Measurements from ENCODE around the gene SPATA6L. TPM values are rescaled to one million over a fixed set of nuclear protein-coding genes. Genes with fewer than 3 reads are reported as not detected.
A peak's percentile ranks its signal among the peaks of the same experiment; 100 is the strongest.

SPATA6L gene
- total and polyA plus RNA-seq, 2 of the 13 experiments (the other 11 are each of a cell fraction or from before 2014, with no cell fraction given): 1.1 to 1.9 TPM

DNA sequence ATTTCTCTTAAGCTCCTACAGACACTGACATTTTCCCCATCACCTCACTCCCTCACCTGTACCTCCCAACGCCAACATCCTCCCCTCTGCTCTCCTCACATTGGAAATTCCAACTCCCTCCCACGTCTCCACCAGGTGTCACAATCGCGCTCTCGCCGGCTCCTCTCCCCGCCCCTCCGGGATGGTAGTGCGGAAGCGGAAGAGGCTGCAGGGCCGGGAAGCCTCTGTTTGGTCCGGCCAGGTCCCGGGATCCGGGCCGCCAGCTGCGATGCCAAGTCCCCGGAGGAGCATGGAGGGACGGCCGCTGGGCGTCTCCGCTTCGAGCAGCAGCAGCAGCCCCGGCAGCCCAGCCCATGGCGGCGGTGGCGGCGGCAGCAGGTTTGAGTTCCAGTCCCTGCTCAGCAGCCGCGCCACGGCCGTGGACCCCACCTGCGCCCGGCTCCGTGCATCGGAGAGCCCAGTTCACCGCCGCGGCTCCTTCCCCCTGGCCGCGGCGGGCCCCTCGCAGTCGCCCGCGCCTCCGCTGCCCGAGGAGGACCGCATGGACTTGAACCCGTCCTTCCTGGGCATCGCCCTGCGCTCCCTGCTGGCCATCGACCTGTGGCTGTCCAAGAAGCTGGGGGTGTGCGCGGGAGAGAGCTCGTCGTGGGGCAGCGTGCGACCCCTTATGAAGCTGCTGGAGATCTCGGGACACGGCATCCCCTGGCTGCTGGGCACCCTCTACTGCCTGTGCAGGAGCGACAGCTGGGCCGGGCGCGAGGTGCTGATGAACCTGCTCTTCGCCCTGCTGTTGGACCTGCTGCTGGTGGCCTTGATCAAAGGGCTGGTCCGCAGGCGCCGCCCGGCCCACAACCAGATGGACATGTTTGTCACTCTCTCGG is 3.9 kb downstream of the SPATA6L start, which contains the start of gene PLPP6 (continued):
- TF ChIP-seq ZNF839 (CRISPR knock-in tag; IDR thresholded peaks at IDR 0.05; ENCODE audit: borderline replicate concordance) (no peak), SMARCE1 (IDR thresholded peaks at IDR 0.05; ENCODE audit: borderline replicate concordance) (no peak), SMAD1 (CRISPR knock-in tag; IDR thresholded peaks at IDR 0.05; ENCODE audit: borderline replicate concordance, low read depth) (no peak), KAT7 (CRISPR knock-in tag; IDR thresholded peaks at IDR 0.05; ENCODE audit: borderline replicate concordance) (no peak), MTA3 (CRISPR knock-in tag; IDR thresholded peaks at IDR 0.05) (no peak), NCOA1 (CRISPR knock-in tag; IDR thresholded peaks at IDR 0.05) (no peak), REXO4 (CRISPR knock-in tag; IDR thresholded peaks at IDR 0.05; ENCODE audit: borderline replicate concordance) (no peak; the same call in 1 of the 2 replicates), ZNF136 (CRISPR knock-in tag; IDR thresholded peaks at IDR 0.05; ENCODE audit: low read depth) (no peak), HES4 (CRISPR knock-in tag; IDR thresholded peaks at IDR 0.05; ENCODE audit: borderline replicate concordance) (peak; percentile 52; the same call in 1 of the 2 replicates), ATAD3A (CRISPR knock-in tag; IDR thresholded peaks at IDR 0.05) (no peak; the same call in 1 of the 2 replicates), ETV5 (CRISPR knock-in tag; IDR thresholded peaks at IDR 0.05; ENCODE audit: borderline replicate concordance) (peak; percentile 85), ZSCAN29 (CRISPR knock-in tag; conservative IDR thresholded peaks at IDR 0.05) (peak; percentile 54; the same call in 1 of the 2 replicates), FOXK2 (IDR thresholded peaks at IDR 0.05) (no peak), RBFOX2 (IDR thresholded peaks at IDR 0.05; ENCODE audit: low read depth, low read length) (peak; percentile 94), SOX13 (IDR thresholded peaks at IDR 0.05) (no peak), SOX13 (CRISPR knock-in tag; conservative IDR thresholded peaks at IDR 0.05 in 1 of 2, IDR thresholded peaks at IDR 0.05 in 1 of 2) (peak in 1 of 2 experiments; percentile 23; a peak in 1 of 4 replicates), ZNF451 (CRISPR knock-in tag; IDR thresholded peaks at IDR 0.05) (no peak), ZNF230 (CRISPR knock-in tag; IDR thresholded peaks at IDR 0.05) (peak; percentile 68; the same call in 1 of the 2 replicates)
- TF ChIP-seq, protein P1, sequence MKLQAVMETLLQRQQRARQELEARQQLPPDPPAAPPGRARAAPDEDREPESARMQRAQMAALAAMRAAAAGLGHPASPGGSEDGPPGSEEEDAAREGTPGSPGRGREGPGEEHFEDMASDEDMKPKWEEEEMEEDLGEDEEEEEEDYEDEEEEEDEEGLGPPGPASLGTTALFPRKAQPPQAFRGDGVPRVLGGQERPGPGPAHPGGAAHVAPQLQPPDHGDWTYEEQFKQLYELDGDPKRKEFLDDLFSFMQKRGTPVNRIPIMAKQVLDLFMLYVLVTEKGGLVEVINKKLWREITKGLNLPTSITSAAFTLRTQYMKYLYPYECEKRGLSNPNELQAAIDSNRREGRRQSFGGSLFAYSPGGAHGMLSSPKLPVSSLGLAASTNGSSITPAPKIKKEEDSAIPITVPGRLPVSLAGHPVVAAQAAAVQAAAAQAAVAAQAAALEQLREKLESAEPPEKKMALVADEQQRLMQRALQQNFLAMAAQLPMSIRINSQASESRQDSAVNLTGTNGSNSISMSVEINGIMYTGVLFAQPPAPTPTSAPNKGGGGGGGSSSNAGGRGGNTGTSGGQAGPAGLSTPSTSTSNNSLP (IDR thresholded peaks at IDR 0.05; ENCODE audit: low read depth, low read length): 0 out of 2 replicates have a peak, but pooled peaks have one; percentile 30
- TF ChIP-seq, protein P2, sequence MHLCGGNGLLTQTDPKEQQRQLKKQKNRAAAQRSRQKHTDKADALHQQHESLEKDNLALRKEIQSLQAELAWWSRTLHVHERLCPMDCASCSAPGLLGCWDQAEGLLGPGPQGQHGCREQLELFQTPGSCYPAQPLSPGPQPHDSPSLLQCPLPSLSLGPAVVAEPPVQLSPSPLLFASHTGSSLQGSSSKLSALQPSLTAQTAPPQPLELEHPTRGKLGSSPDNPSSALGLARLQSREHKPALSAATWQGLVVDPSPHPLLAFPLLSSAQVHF (CRISPR knock-in tag; IDR thresholded peaks at IDR 0.05): peak; percentile 53; the same call in 1 of the 2 replicates
- TF ChIP-seq, protein P3, sequence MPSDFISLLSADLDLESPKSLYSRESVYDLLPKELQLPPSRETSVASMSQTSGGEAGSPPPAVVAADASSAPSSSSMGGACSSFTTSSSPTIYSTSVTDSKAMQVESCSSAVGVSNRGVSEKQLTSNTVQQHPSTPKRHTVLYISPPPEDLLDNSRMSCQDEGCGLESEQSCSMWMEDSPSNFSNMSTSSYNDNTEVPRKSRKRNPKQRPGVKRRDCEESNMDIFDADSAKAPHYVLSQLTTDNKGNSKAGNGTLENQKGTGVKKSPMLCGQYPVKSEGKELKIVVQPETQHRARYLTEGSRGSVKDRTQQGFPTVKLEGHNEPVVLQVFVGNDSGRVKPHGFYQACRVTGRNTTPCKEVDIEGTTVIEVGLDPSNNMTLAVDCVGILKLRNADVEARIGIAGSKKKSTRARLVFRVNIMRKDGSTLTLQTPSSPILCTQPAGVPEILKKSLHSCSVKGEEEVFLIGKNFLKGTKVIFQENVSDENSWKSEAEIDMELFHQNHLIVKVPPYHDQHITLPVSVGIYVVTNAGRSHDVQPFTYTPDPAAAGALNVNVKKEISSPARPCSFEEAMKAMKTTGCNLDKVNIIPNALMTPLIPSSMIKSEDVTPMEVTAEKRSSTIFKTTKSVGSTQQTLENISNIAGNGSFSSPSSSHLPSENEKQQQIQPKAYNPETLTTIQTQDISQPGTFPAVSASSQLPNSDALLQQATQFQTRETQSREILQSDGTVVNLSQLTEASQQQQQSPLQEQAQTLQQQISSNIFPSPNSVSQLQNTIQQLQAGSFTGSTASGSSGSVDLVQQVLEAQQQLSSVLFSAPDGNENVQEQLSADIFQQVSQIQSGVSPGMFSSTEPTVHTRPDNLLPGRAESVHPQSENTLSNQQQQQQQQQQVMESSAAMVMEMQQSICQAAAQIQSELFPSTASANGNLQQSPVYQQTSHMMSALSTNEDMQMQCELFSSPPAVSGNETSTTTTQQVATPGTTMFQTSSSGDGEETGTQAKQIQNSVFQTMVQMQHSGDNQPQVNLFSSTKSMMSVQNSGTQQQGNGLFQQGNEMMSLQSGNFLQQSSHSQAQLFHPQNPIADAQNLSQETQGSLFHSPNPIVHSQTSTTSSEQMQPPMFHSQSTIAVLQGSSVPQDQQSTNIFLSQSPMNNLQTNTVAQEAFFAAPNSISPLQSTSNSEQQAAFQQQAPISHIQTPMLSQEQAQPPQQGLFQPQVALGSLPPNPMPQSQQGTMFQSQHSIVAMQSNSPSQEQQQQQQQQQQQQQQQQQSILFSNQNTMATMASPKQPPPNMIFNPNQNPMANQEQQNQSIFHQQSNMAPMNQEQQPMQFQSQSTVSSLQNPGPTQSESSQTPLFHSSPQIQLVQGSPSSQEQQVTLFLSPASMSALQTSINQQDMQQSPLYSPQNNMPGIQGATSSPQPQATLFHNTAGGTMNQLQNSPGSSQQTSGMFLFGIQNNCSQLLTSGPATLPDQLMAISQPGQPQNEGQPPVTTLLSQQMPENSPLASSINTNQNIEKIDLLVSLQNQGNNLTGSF (CRISPR knock-in tag; IDR thresholded peaks at IDR 0.05): 0 out of 2 replicates have a peak, but pooled peaks have one; percentile 24

All from HepG2 (cell line).